ENCODE results near the gene TANGO2. TPM values are rescaled to one million over a fixed set of nuclear protein-coding genes. Genes with fewer than 3 reads are reported as not detected.

The TANGO2 gene
- total and polyA plus RNA-seq, 2 of the 8 experiments (the other 6 are each of a cell fraction or from before 2014, with no cell fraction given), result 10.1 to 18.4 TPM

DNA sequence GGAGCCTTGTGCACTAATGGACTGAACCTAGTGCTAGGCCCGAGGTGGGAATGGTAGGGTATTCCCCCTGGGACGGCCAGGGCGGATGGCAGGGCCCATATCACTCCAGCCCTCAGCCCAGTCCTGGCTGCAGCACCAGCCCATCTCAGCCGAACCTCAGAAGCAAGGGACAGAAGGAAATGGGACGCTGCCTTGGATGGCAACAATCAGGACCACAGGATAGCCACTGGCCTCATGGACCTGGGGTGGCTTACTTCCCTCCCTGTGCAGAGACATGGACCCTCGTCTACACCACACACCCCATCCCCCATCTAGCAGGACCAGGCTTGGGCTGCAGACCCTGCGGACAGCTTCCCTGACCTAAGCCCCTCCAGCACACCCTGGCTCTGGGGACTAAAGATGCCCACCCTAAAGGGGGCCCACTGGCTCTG, 28.4 kb upstream of the TANGO2 start:
- Histone ChIP-seq H3K4ac (replicated peaks; ENCODE audit: insufficient read length, low read depth, low read length) (no peak overlapping the region), H3K56ac (replicated peaks; ENCODE audit: insufficient read length, low read depth, low read length) (no peak overlapping the region), H3K14ac (ENCODE audit: insufficient read length) (no peak overlapping the region), H2BK15ac (ENCODE audit: low read length) (no peak overlapping the region), H2BK20ac (ENCODE audit: low read length) (no peak overlapping the region), H3K36me3 (ENCODE audit: control insufficient read depth in 2 of 4, insufficient read depth in 4 of 4, low read length in 3 of 4) (no peaks in the 10 kb centered on the region), H3K9me3 (ENCODE audit: insufficient read depth in 2 of 2, low read depth in 1 of 2, low read length in 1 of 2) (no peaks in the 10 kb centered on the region), H3K23me2 (ENCODE audit: low read depth, low read length) (peaks cover 6% of the 10 kb centered on the region; the same call in 1 of the 2 replicates), H4K5ac (ENCODE audit: insufficient read length, low read depth, low read length) (no peak overlapping the region), H4K91ac (replicated peaks; ENCODE audit: insufficient read length, low read length) (no peak overlapping the region), H3K23ac (ENCODE audit: insufficient read length) (no peak overlapping the region), H2BK5ac (ENCODE audit: low read depth, low read length) (no peak overlapping the region), H3K9ac (replicated peaks in 1 of 4; ENCODE audit: extremely low read depth in 1 of 4, low read depth in 3 of 4, low read length in 3 of 4) (no peak overlapping the region), H3K79me1 (ENCODE audit: low read depth, low read length) (no peaks in the 10 kb centered on the region; the same call in none of the 2 replicates), H3K4me3 (ENCODE audit: extremely low read depth in 1 of 4, insufficient read depth in 2 of 4, low read depth in 3 of 4, low read length in 4 of 4) (no peak overlapping the region), H3K79me2 (ENCODE audit: control insufficient read depth in 1 of 2, insufficient read depth in 2 of 2, low read length in 2 of 2) (no peaks in the 10 kb centered on the region), H4K8ac (ENCODE audit: extremely low read depth, insufficient read depth, low read length) (no peak overlapping the region), H3K4me2 (ENCODE audit: insufficient read depth in 1 of 2, low read depth in 2 of 2, low read length in 2 of 2) (no peak overlapping the region), H3K27me3 (replicated peaks in 1 of 4; ENCODE audit: control insufficient read depth in 3 of 4, extremely low read depth in 1 of 4, insufficient read depth in 3 of 4, low read length in 3 of 4) (no peaks in the 10 kb centered on the region), H3K4me1 (replicated peaks in 1 of 4; ENCODE audit: control insufficient read depth in 3 of 4, insufficient read depth in 4 of 4, low read length in 3 of 4) (peaks cover 0 to 7% (median 2%) of the 10 kb centered on the region in 4 experiments; a peak in 4 of 7 replicates), H3K27ac (ENCODE audit: low read depth, low read length) (no peak overlapping the region), H4K20me1 (replicated peaks in 1 of 2; ENCODE audit: control insufficient read depth in 1 of 2, insufficient read depth in 2 of 2, low read length in 2 of 2) (peaks cover 2 to 4% of the 10 kb centered on the region in 2 experiments), H2AK5ac (ENCODE audit: low read depth, low read length) (no peak overlapping the region), H2BK120ac (replicated peaks; ENCODE audit: low read depth, low read length) (no peak overlapping the region), H3K18ac (ENCODE audit: extremely low read depth, low read length) (no peak overlapping the region), H2AFZ (ENCODE audit: low read length) (no peak overlapping the region), H2BK12ac (ENCODE audit: low read depth, low read length) (no peak overlapping the region)
- no peak for DNase-seq (ENCODE audit: low read depth in 1 of 2, low spot score in 2 of 2)
- ChIA-PET CTCF (ENCODE audit: partially characterized antibody) (interaction anchor here (0.6 to 5.8 kb wide), 5 partner anchors 21 to 75 kb away, joined by 3 to 50 read pairs (median 4); no protein-coding TSS in a partner anchor), POLR2A (ENCODE audit: partially characterized antibody) (interaction anchor here (0.8 to 1.8 kb wide), 4 partner anchors 13 to 120 kb away, joined by 3 to 4 read pairs (median 3); no protein-coding TSS in a partner anchor)
- FAIRE-seq, result no peak
- WGBS, 2 experiments (ENCODE audit: extremely low coverage in 1 of 2, insufficient coverage in 1 of 2, insufficient read length in 1 of 2, insufficient replicate concordance in 2 of 2, low coverage in 1 of 2, low lambda C conversion rate in 2 of 2, missing lambda C conversion rate in 1 of 2), result 94% methylated on average over 7 of the region's 7 CpGs; no CpG with 5 or more reads in 1 of the 2 experiments
- no peak for TF ChIP-seq EP300 (IDR thresholded peaks at IDR 0.05; ENCODE audit: borderline replicate concordance in 1 of 2, low read depth in 2 of 2, low read length in 2 of 2)
- TF ChIP-seq POLR2A (IDR thresholded peaks at IDR 0.05; ENCODE audit: control extremely low read depth in 1 of 2, low read depth in 2 of 2, low read length in 2 of 2), result no peak
- no peak for TF ChIP-seq TCF12 (IDR thresholded peaks at IDR 0.05; ENCODE audit: low read depth, low read length)
- TF ChIP-seq JUND (IDR thresholded peaks at IDR 0.05; ENCODE audit: low read length), result no peak
- TF ChIP-seq CHD2 (IDR thresholded peaks at IDR 0.05; ENCODE audit: low read length), result no peak
- no peak for TF ChIP-seq RNF2 (IDR thresholded peaks at IDR 0.05; ENCODE audit: borderline replicate concordance, low read depth, low read length, missing control alignments, poor library complexity, severe bottlenecking)
- TF ChIP-seq CREB1 (IDR thresholded peaks at IDR 0.05), result no peak
- no peak for TF ChIP-seq TBP (IDR thresholded peaks at IDR 0.05; ENCODE audit: low read depth, low read length)
- no peak for TF ChIP-seq YY1 (IDR thresholded peaks at IDR 0.05; ENCODE audit: low read depth, low read length)
- TF ChIP-seq TEAD4 (IDR thresholded peaks at IDR 0.05; ENCODE audit: low read depth, low read length), result no peak
- TF ChIP-seq E2F6 (IDR thresholded peaks at IDR 0.05), result no peak
- no peak for TF ChIP-seq CBX8 (IDR thresholded peaks at IDR 0.05; ENCODE audit: borderline replicate concordance, low read depth, low read length)
- TF ChIP-seq SIRT6 (IDR thresholded peaks at IDR 0.05; ENCODE audit: low read length), result no peak
- no peak for TF ChIP-seq GTF2F1 (IDR thresholded peaks at IDR 0.05; ENCODE audit: borderline replicate concordance, low read depth, low read length)

All from H1 (cell line).